GM21737 (cell line): ENCODE results near the gene MYO1D.
A peak's percentile ranks its signal among the peaks of the same experiment; 100 is the strongest.

Source experiments
- ATAC-seq: cut with Tn5 transposase; IDR thresholded peaks from one replicate; pipeline ENCODE4 v1.9.1; 2021; ENCODE audit warnings: mild to moderate bottlenecking, moderate library complexity; ENCODE audit not compliant: unreplicated experiment

The MYO1D gene

GRCh38 chr17:32444301-32445073, 432.4 kb downstream of the MYO1D start, which contains the start of gene PSMD11:
Gene PSMD11 (plus strand): TSS chr17:32444510. CDS start chr17:32444524, 14 bp downstream.
- ATAC-seq: peak; percentile 88

- no peak for ATAC-seq
Observed at GRCh38 chr17:32443827-32444300, 433.1 kb downstream of the MYO1D start.
